Left hindlimb (tissue), 1 donor: ENCODE results near the gene DISC1.
"Not testable (repeated sequence)": the region's sequence is repeated elsewhere in the genome, so short reads cannot be mapped to it uniquely, and the experiment has no call there.

Experiments used
- DNase-seq: peaks from one replicate; pipeline ENCODE4 v3.0.0-alpha.2; 2018

DISC1 gene

GRCh38 chr1:231626535-231626950 lies at the start of gene DISC1:
Gene DISC1, plus strand, starts transcription at chr1:231626790. Its CDS starts 78 bp downstream, at chr1:231626868.
- DNase-seq = peak; percentile 95

- no peak for DNase-seq
These were observed 49.5 kb upstream of the DISC1 start for GRCh38 chr1:231576804-231577718.

GRCh38 chr1:231580874-231581273 lies 45.7 kb upstream of the DISC1 start:
- DNase-seq = no peak

- no peak for DNase-seq
These were observed 44.7 kb upstream of the DISC1 start for GRCh38 chr1:231581859-231582258.

GRCh38 chr1:231583376-231583775 lies 43.2 kb upstream of the DISC1 start:
- DNase-seq = no peak

- DNase-seq = no peak
These were observed 42.5 kb upstream of the DISC1 start for GRCh38 chr1:231584117-231584516.

- no peak for DNase-seq
These were observed 41.7 kb upstream of the DISC1 start for GRCh38 chr1:231584921-231585320.

- DNase-seq = no peak
These were observed 36.0 kb upstream of the DISC1 start for GRCh38 chr1:231590453-231591198.

GRCh38 chr1:231591466-231591865 lies 35.1 kb upstream of the DISC1 start:
- no peak for DNase-seq

GRCh38 chr1:231592809-231593208 lies 33.8 kb upstream of the DISC1 start:
- DNase-seq = no peak

- not testable (repeated sequence) for DNase-seq
These were observed 33.3 kb upstream of the DISC1 start for GRCh38 chr1:231593264-231593663.

- DNase-seq = no peak
These were observed 32.5 kb upstream of the DISC1 start for GRCh38 chr1:231594123-231594522.

- no peak for DNase-seq
These were observed 31.8 kb upstream of the DISC1 start for GRCh38 chr1:231594749-231595148.

GRCh38 chr1:231596337-231596791 lies 30.2 kb upstream of the DISC1 start:
- no peak for DNase-seq

- DNase-seq = no peak
These were observed 28.6 kb upstream of the DISC1 start for GRCh38 chr1:231597971-231598370.

- DNase-seq = no peak
These were observed 26.1 kb upstream of the DISC1 start for GRCh38 chr1:231600458-231600976.

- DNase-seq = no peak
These were observed 24.5 kb upstream of the DISC1 start for GRCh38 chr1:231601824-231602672.

- DNase-seq = no peak
These were observed 24.0 kb upstream of the DISC1 start for GRCh38 chr1:231602673-231602984.

- no peak for DNase-seq
These were observed 22.9 kb upstream of the DISC1 start for GRCh38 chr1:231603598-231604275.

- no peak for DNase-seq
These were observed 22.3 kb upstream of the DISC1 start for GRCh38 chr1:231604276-231604621.

- DNase-seq = no peak
These were observed 21.2 kb upstream of the DISC1 start for GRCh38 chr1:231605149-231606100.
